Hepatocyte (in vitro differentiated cells): ENCODE data around the gene NPBWR2. TPM values are rescaled to one million over a fixed set of nuclear protein-coding genes. Genes with fewer than 3 reads are reported as not detected.

ENCODE experiments used
- DNase-seq: peaks from one replicate; pipeline ENCODE4 v3.0.0-alpha.2; 2016; ENCODE audit warnings: low spot score
- H2AFZ ChIP-seq: fragments of 200-600 bp; sonication (generic); 2 replicates; pipeline ENCODE4 v1.6.0; 2016; ENCODE audit warnings: antibody characterized with exemption, mild to moderate bottlenecking
- H3K27ac ChIP-seq: fragments of 200-600 bp; sonication (generic); 2 replicates; pipeline ENCODE4 v1.5.1; 2016; ENCODE audit warnings: mild to moderate bottlenecking
- H3K27me3 ChIP-seq: fragments of 200-600 bp; sonication (generic); 2 replicates; pipeline ENCODE4 v1.6.1; 2016
- H3K36me3 ChIP-seq: fragments of 200-600 bp; sonication (generic); replicated peaks from 2 replicates; pipeline ENCODE4 v1.5.1; 2016; ENCODE audit warnings: low read depth; ENCODE audit not compliant: insufficient read depth
- H3K4me1 ChIP-seq: fragments of 200-600 bp; sonication (generic); 2 replicates; pipeline ENCODE4 v1.5.1; 2016; ENCODE audit warnings: mild to moderate bottlenecking, moderate library complexity; ENCODE audit not compliant: insufficient read depth
- H3K4me2 ChIP-seq: fragments of 200-600 bp; sonication (generic); 2 replicates; pipeline ENCODE4 v1.6.0; 2016
- H3K4me3 ChIP-seq: fragments of 200-600 bp; sonication (generic); 2 replicates; pipeline ENCODE4 v1.5.1; 2016; ENCODE audit warnings: mild to moderate bottlenecking
- H3K79me2 ChIP-seq: fragments of 200-600 bp; sonication (generic); 2 replicates; pipeline ENCODE4 v1.6.0; 2017; ENCODE audit warnings: mild to moderate bottlenecking
- H3K9me2 ChIP-seq: fragments of 200-600 bp; sonication (generic); replicated peaks from 2 replicates; pipeline ENCODE4 v1.6.0; 2017; ENCODE audit warnings: mild to moderate bottlenecking; ENCODE audit not compliant: insufficient read depth
- H3K9me3 ChIP-seq: fragments of 200-600 bp; sonication (generic); 2 replicates; pipeline ENCODE4 v1.5.1; 2016; ENCODE audit warnings: low read depth, mild to moderate bottlenecking
- H4K20me1 ChIP-seq: fragments of 200-600 bp; sonication (generic); 2 replicates; pipeline ENCODE4 v1.6.0; 2016; ENCODE audit warnings: mild to moderate bottlenecking; ENCODE audit not compliant: insufficient read depth, poor library complexity, severe bottlenecking
- CTCF ChIP-seq: fragments of 200-600 bp; sonication (generic); IDR thresholded peaks from 2 replicates; pipeline ENCODE4 v1.5.1; 2016; ENCODE audit warnings: antibody characterized with exemption, mild to moderate bottlenecking; ENCODE audit not compliant: poor library complexity
- EZH2phosphoT487 ChIP-seq: fragments of 200-600 bp; sonication (generic); IDR thresholded peaks from one replicate; pipeline ENCODE4 v1.6.1; 2018; ENCODE audit warnings: antibody characterized with exemption, mild to moderate bottlenecking, low read depth, moderate library complexity; ENCODE audit not compliant: unreplicated experiment, severe bottlenecking
- WGBS: methylation state at CpG from one replicate; pipeline ENCODE4 v1.1.6; 2016; ENCODE audit warnings: low lambda C conversion rate; ENCODE audit errors: missing lambda C conversion rate; 5-methylcytosine and 5-hydroxymethylcytosine counted together
- microRNA-seq: library from miRNA; unstranded; fragments of <30 nt; microRNA quantifications from one replicate; pipeline ENCODE4, GENCODE V29; 2017
- polyA plus RNA-seq: library from polyadenylated mRNA; unstranded; fragments of >200 nt; fragmentation: Nextera tagmentation; extraction: Ambion mirVana; gene quantifications from 2 replicates; pipeline ENCODE4 v1.2.1, GENCODE V29; 2016
- small RNA-seq: library from RNA; depleted of rRNA; stranded (forward); fragments of <200 nt; gene quantifications from one replicate; pipeline ENCODE3, GENCODE V24; 2014
- total RNA-seq: library from RNA; depleted of rRNA; stranded (reverse); fragments of >200 nt; gene quantifications from 2 replicates; pipeline ENCODE4 v1.2.3, GENCODE V29; 2014

The NPBWR2 gene
- total and polyA plus RNA-seq, 2 experiments from 2014 or later: not detected

- Histone ChIP-seq H3K9me3 (no peaks in the 10 kb centered on the region), H3K4me1 (peaks cover 28% of the 10 kb centered on the region), H3K9me2 (no peaks in the 10 kb centered on the region), H3K4me3 (no peak overlapping the region), H3K36me3 (no peaks in the 10 kb centered on the region), H3K4me2 (peak overlapping the region; percentile 33), H4K20me1 (no peaks in the 10 kb centered on the region), H2AFZ (no peak overlapping the region), H3K27ac (no peak overlapping the region), H3K79me2 (no peaks in the 10 kb centered on the region), H3K27me3 (peaks cover 17% of the 10 kb centered on the region)
- TF ChIP-seq CTCF (peak; percentile 36), EZH2phosphoT487 (no peak)
- DNase-seq: peak; percentile 65
- WGBS: 52% methylated on average over 16 of the region's 17 CpGs
These were observed 53.3 kb downstream of the NPBWR2 start for GRCh38 chr20:64053841-64054661.

Small RNA genes within 50 kb of the gene (microRNA-seq; reads per million reads assigned to microRNA genes)
- gene MIR6813: not detected

Small RNA genes within 50 kb of the gene (small RNA-seq; reads per million reads assigned to genes)
- gene AL355803.1 (not detected), gene MIR6813 (not detected)

Other genes with a start within 250 kb of the NPBWR2 start
- not detected in 2 replicates for gene ABHD16B, start 246.1 kb downstream of the NPBWR2 start, total RNA-seq
- gene ABHD16B, start 246.1 kb downstream of the NPBWR2 start, polyA plus RNA-seq: 0.68 and 0.95 TPM in 2 replicates
- 83.2 and 86.2 TPM in 2 replicates for gene TPD52L2, start 242.3 kb downstream of the NPBWR2 start, total RNA-seq
- 93.8 and 98.1 TPM in 2 replicates for gene TPD52L2, start 242.3 kb downstream of the NPBWR2 start, polyA plus RNA-seq
- gene DNAJC5, start 212.4 kb downstream of the NPBWR2 start, total RNA-seq: 34.0 and 39.6 TPM in 2 replicates
- 6.6 and 10.2 TPM in 2 replicates for gene DNAJC5, start 212.4 kb downstream of the NPBWR2 start, polyA plus RNA-seq
- gene UCKL1, start 151.1 kb downstream of the NPBWR2 start, total RNA-seq: 18.5 and 20.0 TPM in 2 replicates
- gene UCKL1, start 151.1 kb downstream of the NPBWR2 start, polyA plus RNA-seq: 52.2 and 62.9 TPM in 2 replicates
- 11.5 and 13.5 TPM in 2 replicates for gene ZNF512B, start 137.6 kb downstream of the NPBWR2 start, total RNA-seq
- gene ZNF512B, start 137.6 kb downstream of the NPBWR2 start, polyA plus RNA-seq: 10.1 and 12.4 TPM in 2 replicates
- gene SAMD10, start 127.9 kb downstream of the NPBWR2 start, total RNA-seq: 1.1 and 1.6 TPM in 2 replicates
- 11.0 and 11.7 TPM in 2 replicates for gene SAMD10, start 127.9 kb downstream of the NPBWR2 start, polyA plus RNA-seq
- 35.6 and 41.3 TPM in 2 replicates for gene PRPF6, start 126.4 kb downstream of the NPBWR2 start, total RNA-seq
- 37.3 and 43.1 TPM in 2 replicates for gene PRPF6, start 126.4 kb downstream of the NPBWR2 start, polyA plus RNA-seq
- gene C20orf204, start 71.4 kb downstream of the NPBWR2 start, total RNA-seq: 0.57 and 0.72 TPM in 2 replicates
- 0.85 and 1.7 TPM in 2 replicates for gene C20orf204, start 71.4 kb downstream of the NPBWR2 start, polyA plus RNA-seq
- not detected in 2 replicates for gene SOX18, start 57.9 kb downstream of the NPBWR2 start, total RNA-seq
- 1.9 and 2.0 TPM in 2 replicates for gene SOX18, start 57.9 kb downstream of the NPBWR2 start, polyA plus RNA-seq
- gene TCEA2, start 44.4 kb downstream of the NPBWR2 start, total RNA-seq: 23.8 and 26.0 TPM in 2 replicates
- gene TCEA2, start 44.4 kb downstream of the NPBWR2 start, polyA plus RNA-seq: 74.2 and 80.0 TPM in 2 replicates
- gene RGS19, start 28.0 kb downstream of the NPBWR2 start, total RNA-seq: 8.1 and 8.8 TPM in 2 replicates
- 10.9 and 13.5 TPM in 2 replicates for gene RGS19, start 28.0 kb downstream of the NPBWR2 start, polyA plus RNA-seq
- 1.1 and 1.5 TPM in 2 replicates for gene OPRL1, start 27.5 kb downstream of the NPBWR2 start, total RNA-seq
- 0.50 and 0.90 TPM in 2 replicates for gene OPRL1, start 27.5 kb downstream of the NPBWR2 start, polyA plus RNA-seq
- gene LKAAEAR1, start 23.2 kb downstream of the NPBWR2 start, total RNA-seq: not detected in 2 replicates
- gene LKAAEAR1, start 23.2 kb downstream of the NPBWR2 start, polyA plus RNA-seq: 0.91 and 1.2 TPM in 2 replicates
- gene MYT1, start 56.9 kb upstream of the NPBWR2 start, total RNA-seq: 0.03 and 0.08 TPM in 2 replicates
- 0.05 and 0.06 TPM in 2 replicates for gene MYT1, start 56.9 kb upstream of the NPBWR2 start, polyA plus RNA-seq
- gene PCMTD2, start 148.2 kb upstream of the NPBWR2 start, total RNA-seq: 68.4 and 79.2 TPM in 2 replicates
- 37.7 and 38.4 TPM in 2 replicates for gene PCMTD2, start 148.2 kb upstream of the NPBWR2 start, polyA plus RNA-seq